Retinal pigment epithelial cell (primary cell): ENCODE data around the gene HSDL2.
"Not testable (repeated sequence)": the region's sequence is repeated elsewhere in the genome, so short reads cannot be mapped to it uniquely, and the experiment has no call there.

Experiments used
- DNase-seq: peaks from one replicate; pipeline ENCODE4 v3.0.0-alpha.2; 2010; ENCODE audit warnings: low read depth
- H3K4me3 ChIP-seq: 2 replicates; pipeline ENCODE4 v1.5.1; 2011; ENCODE audit warnings: mild to moderate bottlenecking, low read length, control low read depth, moderate library complexity
- TF ChIP-seq, protein P1 (sequence below): conservative IDR thresholded peaks from 2 replicates; pipeline ENCODE4 v1.5.1; 2011; ENCODE audit warnings: low read depth, low read length, control low read depth, inconsistent platforms

HSDL2 gene

DNA sequence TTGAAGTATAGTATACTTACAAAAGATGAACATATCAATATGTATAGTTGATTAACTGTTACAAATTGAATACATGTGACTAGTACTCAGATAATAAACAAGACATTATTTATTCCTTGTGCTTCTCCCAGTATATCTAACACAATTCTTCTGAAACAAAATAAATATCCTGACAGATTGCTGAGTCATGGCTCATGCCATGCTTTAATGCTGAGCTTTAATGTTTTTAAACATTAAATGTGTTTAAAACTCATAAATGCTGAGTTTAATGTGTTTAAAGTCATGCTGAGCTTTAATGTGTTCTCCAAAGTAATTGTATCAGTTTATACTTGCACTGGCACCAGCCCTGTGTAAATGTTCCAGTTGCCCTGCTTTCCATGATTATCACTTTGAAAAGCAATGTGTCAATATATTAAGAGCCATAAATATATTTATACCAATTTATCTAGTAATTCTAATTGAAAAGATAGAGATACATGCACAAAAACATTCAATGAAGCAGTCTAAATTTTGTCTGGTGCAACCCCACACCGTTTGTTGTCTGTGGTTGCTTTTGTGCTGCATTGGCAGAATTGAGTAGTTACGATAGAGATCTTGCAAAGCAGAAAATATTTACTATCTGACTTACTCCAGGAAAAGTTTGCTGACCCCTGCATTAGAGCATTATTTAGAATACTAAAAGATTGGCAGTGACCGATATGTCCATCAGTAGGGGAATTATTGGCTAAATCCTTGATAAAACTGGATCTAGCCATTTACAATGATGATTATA lies 122.5 kb downstream of the HSDL2 start:
- DNase-seq, result no peak
- TF ChIP-seq, protein P1, sequence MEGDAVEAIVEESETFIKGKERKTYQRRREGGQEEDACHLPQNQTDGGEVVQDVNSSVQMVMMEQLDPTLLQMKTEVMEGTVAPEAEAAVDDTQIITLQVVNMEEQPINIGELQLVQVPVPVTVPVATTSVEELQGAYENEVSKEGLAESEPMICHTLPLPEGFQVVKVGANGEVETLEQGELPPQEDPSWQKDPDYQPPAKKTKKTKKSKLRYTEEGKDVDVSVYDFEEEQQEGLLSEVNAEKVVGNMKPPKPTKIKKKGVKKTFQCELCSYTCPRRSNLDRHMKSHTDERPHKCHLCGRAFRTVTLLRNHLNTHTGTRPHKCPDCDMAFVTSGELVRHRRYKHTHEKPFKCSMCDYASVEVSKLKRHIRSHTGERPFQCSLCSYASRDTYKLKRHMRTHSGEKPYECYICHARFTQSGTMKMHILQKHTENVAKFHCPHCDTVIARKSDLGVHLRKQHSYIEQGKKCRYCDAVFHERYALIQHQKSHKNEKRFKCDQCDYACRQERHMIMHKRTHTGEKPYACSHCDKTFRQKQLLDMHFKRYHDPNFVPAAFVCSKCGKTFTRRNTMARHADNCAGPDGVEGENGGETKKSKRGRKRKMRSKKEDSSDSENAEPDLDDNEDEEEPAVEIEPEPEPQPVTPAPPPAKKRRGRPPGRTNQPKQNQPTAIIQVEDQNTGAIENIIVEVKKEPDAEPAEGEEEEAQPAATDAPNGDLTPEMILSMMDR, result no peak
- H3K4me3 ChIP-seq, result no peak overlapping the region

DNA sequence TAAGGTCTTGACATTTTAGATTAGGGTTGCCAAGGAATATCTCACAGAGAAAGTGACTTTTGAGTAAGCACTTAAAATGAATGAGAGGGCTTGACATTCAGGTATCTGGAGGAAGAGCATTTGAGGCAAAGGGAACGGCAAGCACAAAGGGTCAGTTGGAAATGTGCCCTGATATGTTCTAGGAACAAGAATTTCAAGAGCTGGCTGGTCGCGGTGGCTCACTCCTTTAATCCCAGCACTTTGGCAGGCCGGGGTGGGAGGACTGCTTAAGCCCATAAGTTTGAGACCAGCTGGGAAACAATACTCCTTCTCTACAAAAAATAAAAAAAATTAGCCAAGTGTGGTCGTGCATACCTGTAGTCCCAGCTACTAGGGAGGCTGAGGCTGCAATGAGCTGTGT lies 123.3 kb downstream of the HSDL2 start:
- no peak for DNase-seq
- H3K4me3 ChIP-seq, result no peak overlapping the region
- TF ChIP-seq, protein P1, result no peak

GRCh38 chr9:112505086-112505485 lies 125.2 kb downstream of the HSDL2 start:
- H3K4me3 ChIP-seq, result no peak overlapping the region
- DNase-seq, result no peak
- TF ChIP-seq, protein P1, result no peak

GRCh38 chr9:112505607-112506006 lies 125.7 kb downstream of the HSDL2 start:
- no peak overlapping the region for H3K4me3 ChIP-seq
- TF ChIP-seq, protein P1, result no peak
- no peak for DNase-seq

DNA sequence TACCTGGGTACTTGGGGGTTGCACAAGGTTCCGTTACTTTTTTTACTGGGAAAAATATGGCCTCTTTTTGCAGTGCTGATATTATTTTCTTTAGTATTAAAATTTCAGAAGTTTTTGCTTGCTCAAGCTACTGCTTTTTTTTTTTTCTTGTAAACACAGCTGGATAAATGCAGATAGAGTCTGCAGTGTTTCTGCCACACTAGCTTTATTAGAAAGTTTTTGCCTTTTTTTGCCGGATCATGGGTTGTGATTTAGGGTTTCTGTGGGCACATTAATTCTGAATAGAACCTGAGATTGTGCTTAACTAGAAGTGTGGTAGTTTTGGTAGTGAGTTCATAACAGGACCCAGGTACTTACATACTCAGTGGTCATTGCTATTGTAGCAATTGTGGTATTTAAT lies 126.7 kb downstream of the HSDL2 start:
- TF ChIP-seq, protein P1, result no peak
- no peak for DNase-seq
- H3K4me3 ChIP-seq, result no peak overlapping the region

DNA sequence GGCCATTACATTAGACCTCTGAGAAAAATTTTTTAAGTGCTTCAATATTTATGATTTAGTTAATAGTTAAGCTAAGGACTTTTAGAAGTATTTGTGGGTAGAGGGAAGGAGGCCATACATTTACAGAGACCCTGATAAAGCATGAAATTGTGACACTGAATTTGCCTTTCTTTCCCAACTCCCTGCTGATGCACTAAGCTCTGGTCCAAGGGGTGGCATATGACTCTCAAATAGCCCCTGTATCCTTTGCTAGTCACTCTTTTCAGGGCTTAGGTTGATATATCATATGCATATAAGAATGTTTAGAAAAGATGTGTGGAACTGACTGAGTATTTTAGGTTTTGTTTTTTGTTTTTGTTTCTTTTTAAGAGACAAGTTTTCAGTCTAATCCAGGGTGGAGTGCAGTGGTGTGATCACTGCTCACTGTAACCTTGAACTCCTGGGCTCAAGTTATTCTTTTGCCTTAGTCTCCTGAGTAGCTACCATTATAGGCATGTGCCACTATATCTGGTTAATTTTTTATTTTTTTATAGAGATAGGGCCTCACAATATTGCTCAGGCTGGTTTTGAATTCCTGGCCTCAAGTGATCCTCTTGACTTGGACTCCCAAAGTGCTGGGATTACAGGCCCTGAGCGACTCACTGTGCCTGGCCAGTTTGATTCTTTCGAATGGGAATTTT lies 127.2 kb downstream of the HSDL2 start:
- TF ChIP-seq, protein P1, result no peak
- H3K4me3 ChIP-seq, result no peak overlapping the region
- no peak for DNase-seq

DNA sequence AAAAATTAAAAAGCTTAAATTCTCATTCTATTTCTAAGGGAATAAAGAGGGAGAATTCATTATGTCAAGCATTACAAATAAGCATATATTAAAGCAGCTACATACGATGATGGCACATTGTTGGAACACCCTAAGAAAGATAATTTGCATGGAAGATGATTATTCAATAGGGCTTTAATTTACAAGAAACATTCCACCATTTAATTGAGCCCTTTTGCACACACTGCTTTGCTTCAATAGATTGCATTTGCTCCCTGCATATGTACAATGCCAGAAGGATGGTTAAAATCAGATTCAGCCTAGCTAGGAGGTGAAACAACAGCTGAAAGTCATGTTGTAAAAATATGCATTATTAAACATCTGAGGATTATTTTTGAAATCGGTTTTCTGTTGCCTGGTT lies 128.5 kb downstream of the HSDL2 start:
- TF ChIP-seq, protein P1, result no peak
- no peak overlapping the region for H3K4me3 ChIP-seq
- no peak for DNase-seq

DNA sequence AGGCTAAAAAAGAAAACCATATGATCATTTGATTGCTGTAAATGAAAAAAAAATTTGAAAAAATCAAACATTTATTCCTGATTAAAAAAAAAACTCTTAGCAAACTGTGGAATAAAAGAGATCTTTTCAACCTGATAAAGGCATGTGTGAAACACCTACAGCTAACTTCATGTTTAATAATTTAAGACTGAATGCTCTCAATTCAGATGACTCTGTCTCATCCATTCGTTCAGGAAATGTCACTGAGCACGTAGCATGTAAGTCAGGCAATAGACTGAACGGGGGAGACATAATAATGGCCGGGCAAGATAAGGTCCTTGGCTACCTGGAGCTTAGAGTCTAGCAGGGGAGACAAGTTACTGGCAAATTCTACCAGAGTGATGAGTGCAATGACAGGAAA lies 132.5 kb downstream of the HSDL2 start:
- not testable (repeated sequence) for DNase-seq, H3K4me3 ChIP-seq
